DOHH2 (cell line): ENCODE data around the gene FREM2.

Experiments used
- H3F3A ChIP-seq: fragments of 200-600 bp; sonication (generic), shearing (Covaris generic); 2 replicates; pipeline ENCODE4 v1.6.0; 2016; ENCODE audit warnings: antibody characterized with exemption, mild to moderate bottlenecking; ENCODE audit not compliant: control insufficient read depth, insufficient read depth
- H3K27ac ChIP-seq: fragments of 200-600 bp; sonication (generic); 2 replicates; pipeline ENCODE4 v1.5.1; 2014; ENCODE audit warnings: low read depth, mild to moderate bottlenecking, low read length, moderate library complexity
- H3K27me3 ChIP-seq: fragments of 200-600 bp; sonication (generic); 2 replicates; pipeline ENCODE4 v1.6.1; 2014; ENCODE audit warnings: mild to moderate bottlenecking, low read length, mixed read lengths; ENCODE audit not compliant: control insufficient read depth
- H3K36me3 ChIP-seq: fragments of 200-600 bp; sonication (generic); 2 replicates; pipeline ENCODE4 v1.6.1; 2014; ENCODE audit warnings: mild to moderate bottlenecking, low read length, moderate library complexity, mixed read lengths; ENCODE audit not compliant: control insufficient read depth
- H3K4me1 ChIP-seq: fragments of 200-600 bp; sonication (generic); 2 replicates; pipeline ENCODE4 v1.6.1; 2014; ENCODE audit warnings: mild to moderate bottlenecking, low read length, mixed read lengths; ENCODE audit not compliant: control insufficient read depth
- H3K4me2 ChIP-seq: fragments of 200-600 bp; sonication (generic); 2 replicates; pipeline ENCODE4 v1.6.0; 2014; ENCODE audit warnings: mild to moderate bottlenecking, low read length, moderate library complexity
- H3K4me3 ChIP-seq: fragments of 200-600 bp; sonication (generic); 2 replicates; pipeline ENCODE4 v1.5.1; 2014; ENCODE audit warnings: mild to moderate bottlenecking, low read length, mixed read lengths
- H3K79me2 ChIP-seq: fragments of 200-600 bp; sonication (generic); 2 replicates; pipeline ENCODE4 v1.6.1; 2014; ENCODE audit warnings: mild to moderate bottlenecking, low read length, mixed read lengths; ENCODE audit not compliant: control insufficient read depth
- H3K9me2 ChIP-seq: fragments of 200-600 bp; sonication (generic); replicated peaks from 2 replicates; pipeline ENCODE4 v1.6.1; 2014; ENCODE audit warnings: mild to moderate bottlenecking, low read length, mixed read lengths; ENCODE audit not compliant: control insufficient read depth
- H3K9me3 ChIP-seq: fragments of 200-600 bp; sonication (generic); 2 replicates; pipeline ENCODE4 v1.6.1; 2014; ENCODE audit warnings: antibody characterized with exemption, low read length, mixed read lengths; ENCODE audit not compliant: control insufficient read depth, insufficient read depth
- H4K20me1 ChIP-seq: fragments of 200-600 bp; sonication (generic); 2 replicates; pipeline ENCODE4 v1.6.0; 2014; ENCODE audit warnings: low read depth, mild to moderate bottlenecking, antibody characterized with exemption, low read length, moderate library complexity; ENCODE audit not compliant: control insufficient read depth, insufficient read depth
- EZH2phosphoT487 ChIP-seq: fragments of 200-600 bp; sonication (generic); IDR thresholded peaks from 2 replicates; pipeline ENCODE4 v1.6.1; 2017; ENCODE audit warnings: borderline replicate concordance, mild to moderate bottlenecking, antibody characterized with exemption, low read length, moderate library complexity, mixed read lengths
- TF ChIP-seq, protein P1 (sequence below): fragments of 200-600 bp; sonication (generic); IDR thresholded peaks from one replicate; pipeline ENCODE4 v1.5.1; 2014; ENCODE audit warnings: antibody characterized with exemption, mild to moderate bottlenecking, low read depth, low read length; ENCODE audit not compliant: poor library complexity, severe bottlenecking

The FREM2 gene

DNA sequence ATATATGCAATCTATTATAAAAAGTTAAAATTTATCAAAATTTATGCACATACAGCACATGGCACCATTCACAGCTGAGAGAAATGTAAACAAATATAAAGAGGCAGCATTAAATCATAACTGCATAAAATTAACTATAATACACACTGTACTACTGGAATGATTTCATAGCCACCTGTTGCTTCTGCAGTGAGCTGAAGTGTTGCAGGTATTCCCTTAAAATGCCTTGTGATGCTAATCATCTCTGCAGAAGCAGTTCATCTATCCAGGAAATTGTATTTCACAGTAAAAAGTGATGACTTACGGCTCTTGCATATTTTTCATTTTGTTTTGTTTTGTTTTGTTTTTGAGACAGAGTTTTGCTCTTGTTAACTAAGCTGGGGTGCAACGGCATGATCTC is 221.7 kb downstream of the FREM2 start:
- Histone ChIP-seq H3K9me2 (no peaks in the 10 kb centered on the region), H3F3A (no peaks in the 10 kb centered on the region), H3K27me3 (no peaks in the 10 kb centered on the region; the same call in 1 of the 2 replicates), H3K9me3 (no peaks in the 10 kb centered on the region), H3K4me3 (no peak overlapping the region), H3K4me2 (no peak overlapping the region), H4K20me1 (no peaks in the 10 kb centered on the region), H3K36me3 (no peaks in the 10 kb centered on the region), H3K27ac (no peak overlapping the region), H3K79me2 (no peaks in the 10 kb centered on the region), H3K4me1 (no peaks in the 10 kb centered on the region)
- TF ChIP-seq EZH2phosphoT487: no peak
- TF ChIP-seq, protein P1, sequence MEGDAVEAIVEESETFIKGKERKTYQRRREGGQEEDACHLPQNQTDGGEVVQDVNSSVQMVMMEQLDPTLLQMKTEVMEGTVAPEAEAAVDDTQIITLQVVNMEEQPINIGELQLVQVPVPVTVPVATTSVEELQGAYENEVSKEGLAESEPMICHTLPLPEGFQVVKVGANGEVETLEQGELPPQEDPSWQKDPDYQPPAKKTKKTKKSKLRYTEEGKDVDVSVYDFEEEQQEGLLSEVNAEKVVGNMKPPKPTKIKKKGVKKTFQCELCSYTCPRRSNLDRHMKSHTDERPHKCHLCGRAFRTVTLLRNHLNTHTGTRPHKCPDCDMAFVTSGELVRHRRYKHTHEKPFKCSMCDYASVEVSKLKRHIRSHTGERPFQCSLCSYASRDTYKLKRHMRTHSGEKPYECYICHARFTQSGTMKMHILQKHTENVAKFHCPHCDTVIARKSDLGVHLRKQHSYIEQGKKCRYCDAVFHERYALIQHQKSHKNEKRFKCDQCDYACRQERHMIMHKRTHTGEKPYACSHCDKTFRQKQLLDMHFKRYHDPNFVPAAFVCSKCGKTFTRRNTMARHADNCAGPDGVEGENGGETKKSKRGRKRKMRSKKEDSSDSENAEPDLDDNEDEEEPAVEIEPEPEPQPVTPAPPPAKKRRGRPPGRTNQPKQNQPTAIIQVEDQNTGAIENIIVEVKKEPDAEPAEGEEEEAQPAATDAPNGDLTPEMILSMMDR: no peak

DNA sequence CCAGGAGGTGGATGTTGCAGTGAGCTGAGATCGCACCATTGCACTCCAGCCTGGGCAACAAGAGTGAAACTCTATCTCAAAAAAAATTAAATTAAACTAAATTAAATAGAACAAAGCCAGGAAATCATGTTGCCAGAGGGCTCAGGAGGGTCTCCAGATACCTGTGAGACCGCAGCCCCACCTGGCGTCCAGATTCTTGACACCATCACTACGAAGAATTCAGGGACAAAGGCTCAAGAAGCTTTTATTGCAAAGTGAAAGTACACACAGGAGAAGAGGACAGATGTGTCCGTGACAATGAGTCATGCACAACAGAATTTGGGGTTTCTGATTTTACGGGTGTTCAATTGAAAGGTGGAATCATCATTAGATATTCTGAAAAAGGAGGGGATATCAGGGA is 227.2 kb downstream of the FREM2 start:
- Histone ChIP-seq H3K9me2 (no peaks in the 10 kb centered on the region), H3K27ac (no peak overlapping the region), H3K27me3 (no peaks in the 10 kb centered on the region; the same call in 1 of the 2 replicates), H3K9me3 (no peaks in the 10 kb centered on the region), H3F3A (no peaks in the 10 kb centered on the region), H3K79me2 (no peaks in the 10 kb centered on the region), H3K36me3 (no peaks in the 10 kb centered on the region), H3K4me1 (no peaks in the 10 kb centered on the region), H3K4me2 (no peak overlapping the region), H3K4me3 (no peak overlapping the region), H4K20me1 (no peaks in the 10 kb centered on the region)
- TF ChIP-seq, protein P1: no peak
- TF ChIP-seq EZH2phosphoT487: no peak

DNA sequence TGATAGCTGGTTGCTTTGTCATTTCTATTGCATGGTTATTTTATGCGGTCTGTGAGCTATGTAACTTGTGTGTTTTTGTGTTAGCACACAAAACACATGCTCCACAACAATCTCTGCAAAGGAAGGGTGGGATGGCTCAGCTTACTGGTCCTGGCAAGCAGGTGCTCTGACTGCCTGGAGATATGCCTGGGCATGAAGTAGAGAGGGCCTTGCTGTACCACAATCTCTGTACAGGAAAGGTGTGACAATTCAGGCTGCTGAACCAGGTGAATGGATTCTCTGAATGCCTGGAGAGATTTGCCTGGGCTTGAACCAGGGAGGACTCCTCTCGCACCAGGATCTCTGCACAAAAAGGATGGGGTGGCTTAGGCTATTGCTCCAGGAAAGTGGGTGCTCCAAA is 234.2 kb downstream of the FREM2 start:
- H4K20me1 ChIP-seq: no peaks in the 10 kb centered on the region
- H3K4me3 ChIP-seq: no peak overlapping the region
- no peaks in the 10 kb centered on the region for H3K9me2 ChIP-seq
- H3F3A ChIP-seq: no peaks in the 10 kb centered on the region
- H3K9me3 ChIP-seq: no peaks in the 10 kb centered on the region
- no peaks in the 10 kb centered on the region for H3K4me1 ChIP-seq
- TF ChIP-seq EZH2phosphoT487: no peak
- TF ChIP-seq, protein P1: no peak
- H3K79me2 ChIP-seq: no peaks in the 10 kb centered on the region
- H3K36me3 ChIP-seq: no peaks in the 10 kb centered on the region
- peaks cover 3% of the 10 kb centered on the region; the same call in 1 of the 2 replicates for H3K27me3 ChIP-seq
- no peak overlapping the region for H3K27ac ChIP-seq
- H3K4me2 ChIP-seq: no peak overlapping the region

DNA sequence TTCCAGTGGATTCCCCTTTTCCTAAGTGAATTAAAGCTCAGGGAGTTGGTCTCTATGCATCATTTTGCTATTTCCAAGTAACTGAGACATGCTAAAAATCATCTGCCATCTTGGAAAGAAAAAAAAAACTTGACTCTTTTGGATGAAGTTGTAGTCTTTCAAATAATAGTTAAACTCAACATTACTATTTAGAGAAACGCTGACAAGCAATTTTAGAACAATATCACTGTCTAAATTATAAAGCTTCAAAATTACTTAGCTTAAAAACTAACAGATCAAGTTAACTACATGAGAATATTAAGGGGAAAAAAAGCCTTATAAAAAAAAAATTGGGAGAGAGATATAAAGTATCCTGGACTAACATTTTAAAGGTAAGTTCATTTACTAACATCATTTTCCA is 235.3 kb downstream of the FREM2 start:
- no peak overlapping the region for H3K27ac ChIP-seq
- H3K4me3 ChIP-seq: no peak overlapping the region
- no peaks in the 10 kb centered on the region for H3K9me2 ChIP-seq
- H3K4me1 ChIP-seq: no peaks in the 10 kb centered on the region
- no peaks in the 10 kb centered on the region for H4K20me1 ChIP-seq
- H3K36me3 ChIP-seq: no peaks in the 10 kb centered on the region
- H3K9me3 ChIP-seq: no peaks in the 10 kb centered on the region
- TF ChIP-seq EZH2phosphoT487: no peak
- TF ChIP-seq, protein P1: no peak
- no peak overlapping the region for H3K4me2 ChIP-seq
- peaks cover 7% of the 10 kb centered on the region; the same call in 1 of the 2 replicates for H3K27me3 ChIP-seq
- H3K79me2 ChIP-seq: no peaks in the 10 kb centered on the region
- H3F3A ChIP-seq: no peaks in the 10 kb centered on the region
